Brain microvascular endothelial cell (primary cell): ENCODE measurements around the gene GRIK4.

Experiments used
- DNase-seq: peaks from one replicate; pipeline ENCODE4 v3.0.0-alpha.2; 2020
- H3K27ac ChIP-seq: fragments of 250-450 bp; sonication (Bioruptor Pico); 2 replicates; pipeline ENCODE4 v1.5.1; 2020; ENCODE audit warnings: mild to moderate bottlenecking, moderate library complexity
- H3K27me3 ChIP-seq: fragments of 250-450 bp; sonication (Bioruptor Pico); replicated peaks from 2 replicates; pipeline ENCODE4 v1.5.1; 2020; ENCODE audit warnings: mild to moderate bottlenecking
- H3K36me3 ChIP-seq: fragments of 250-450 bp; sonication (Bioruptor Pico); replicated peaks from 2 replicates; pipeline ENCODE4 v1.5.1; 2020; ENCODE audit warnings: mild to moderate bottlenecking
- H3K4me3 ChIP-seq: 2 replicates; pipeline ENCODE4 v1.5.1; 2011; ENCODE audit warnings: low read depth, mild to moderate bottlenecking, control low read depth, low read length, moderate library complexity
- CTCF ChIP-seq: IDR thresholded peaks from 2 replicates; pipeline ENCODE4 v1.5.1; 2011; ENCODE audit warnings: low read depth, mild to moderate bottlenecking, moderate library complexity, low read length, control low read depth, inconsistent platforms; ENCODE audit errors: missing control alignments
- in situ Hi-C: cut with HindIII; loops from 2 replicates; pipeline ENCODE4 v1.10.0; 2017; ENCODE audit warnings: low sequenced_read_pairs, low pct_ligation_motif_present

Gene GRIK4

GRCh38 chr11:120871924-120872323 lies 360.4 kb downstream of the GRIK4 start:
- Histone ChIP-seq H3K4me3 (no peak overlapping the region), H3K36me3 (no peaks in the 10 kb centered on the region), H3K27me3 (no peaks in the 10 kb centered on the region), H3K27ac (no peak overlapping the region)
- in situ Hi-C loops = no loop called here
- DNase-seq = no peak
- no peak for TF ChIP-seq CTCF

- H3K4me3 ChIP-seq = no peak overlapping the region
- no peak for TF ChIP-seq CTCF
- H3K27me3 ChIP-seq = no peaks in the 10 kb centered on the region
- no peak overlapping the region for H3K27ac ChIP-seq
- in situ Hi-C loops = no loop called here
- no peaks in the 10 kb centered on the region for H3K36me3 ChIP-seq
- DNase-seq = no peak
Measured at GRCh38 chr11:120873966-120874735, 362.6 kb downstream of the GRIK4 start.

GRCh38 chr11:120875986-120876385 lies 364.4 kb downstream of the GRIK4 start:
- H3K36me3 ChIP-seq = no peaks in the 10 kb centered on the region
- no peak overlapping the region for H3K27ac ChIP-seq
- H3K4me3 ChIP-seq = no peak overlapping the region
- in situ Hi-C loops = no loop called here
- no peak for TF ChIP-seq CTCF
- H3K27me3 ChIP-seq = no peaks in the 10 kb centered on the region
- no peak for DNase-seq

GRCh38 chr11:120877746-120878365 lies 366.3 kb downstream of the GRIK4 start:
- in situ Hi-C loops = no loop called here
- Histone ChIP-seq H3K36me3 (no peaks in the 10 kb centered on the region), H3K27ac (no peak overlapping the region), H3K4me3 (no peak overlapping the region), H3K27me3 (no peaks in the 10 kb centered on the region)
- no peak for DNase-seq
- TF ChIP-seq CTCF = no peak

- no peak overlapping the region for H3K27ac ChIP-seq
- no peak for DNase-seq
- in situ Hi-C loops = no loop called here
- H3K4me3 ChIP-seq = no peak overlapping the region
- H3K36me3 ChIP-seq = no peaks in the 10 kb centered on the region
- H3K27me3 ChIP-seq = no peaks in the 10 kb centered on the region
- TF ChIP-seq CTCF = no peak
Measured at GRCh38 chr11:120878781-120879180, 367.2 kb downstream of the GRIK4 start.
